ENCODE results near the gene PRSS56. TPM values are rescaled to one million over a fixed set of nuclear protein-coding genes. Genes with fewer than 3 reads are reported as not detected.

The PRSS56 gene
- total RNA-seq, 1 donor from 2014 or later: not detected

DNA sequence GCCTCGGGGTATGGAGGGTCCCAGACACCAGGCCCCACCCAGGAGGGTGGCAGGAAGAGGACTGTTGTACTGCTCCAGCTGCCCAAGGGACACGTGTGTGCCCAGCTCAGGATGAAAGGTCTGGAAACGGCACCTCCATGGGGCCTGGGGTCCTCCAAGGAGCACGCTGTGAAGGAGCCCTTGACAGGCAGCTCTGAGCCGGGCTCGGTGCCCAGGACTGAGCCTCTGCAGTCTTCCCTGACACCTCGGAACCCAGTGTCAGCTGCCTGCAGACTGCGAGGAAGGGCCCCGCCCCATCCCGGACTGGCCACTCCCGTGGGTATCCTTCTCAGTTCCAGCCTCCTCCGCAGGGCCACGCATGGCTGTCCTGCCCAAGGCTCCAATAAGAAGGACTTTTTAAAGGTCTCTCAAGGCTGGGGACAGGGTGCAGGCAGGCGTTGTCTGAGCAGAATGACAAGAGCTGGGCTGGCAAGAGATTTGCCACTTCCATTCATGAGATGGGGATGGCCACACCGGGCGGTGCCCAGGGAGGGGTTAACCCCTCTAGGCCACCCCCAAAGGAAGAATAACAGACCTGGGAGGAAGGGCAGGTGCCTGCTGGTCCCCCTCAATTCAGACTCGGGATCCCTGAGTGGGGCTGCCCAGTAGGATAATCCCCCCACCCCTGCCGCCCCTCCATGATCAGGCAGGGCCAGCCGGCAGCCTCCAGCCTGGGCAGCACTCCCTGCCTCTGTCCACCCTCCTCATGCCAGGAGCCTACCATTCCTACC is 41.4 kb upstream of the PRSS56 start:
- no peak for FAIRE-seq
- TF ChIP-seq, protein P1, sequence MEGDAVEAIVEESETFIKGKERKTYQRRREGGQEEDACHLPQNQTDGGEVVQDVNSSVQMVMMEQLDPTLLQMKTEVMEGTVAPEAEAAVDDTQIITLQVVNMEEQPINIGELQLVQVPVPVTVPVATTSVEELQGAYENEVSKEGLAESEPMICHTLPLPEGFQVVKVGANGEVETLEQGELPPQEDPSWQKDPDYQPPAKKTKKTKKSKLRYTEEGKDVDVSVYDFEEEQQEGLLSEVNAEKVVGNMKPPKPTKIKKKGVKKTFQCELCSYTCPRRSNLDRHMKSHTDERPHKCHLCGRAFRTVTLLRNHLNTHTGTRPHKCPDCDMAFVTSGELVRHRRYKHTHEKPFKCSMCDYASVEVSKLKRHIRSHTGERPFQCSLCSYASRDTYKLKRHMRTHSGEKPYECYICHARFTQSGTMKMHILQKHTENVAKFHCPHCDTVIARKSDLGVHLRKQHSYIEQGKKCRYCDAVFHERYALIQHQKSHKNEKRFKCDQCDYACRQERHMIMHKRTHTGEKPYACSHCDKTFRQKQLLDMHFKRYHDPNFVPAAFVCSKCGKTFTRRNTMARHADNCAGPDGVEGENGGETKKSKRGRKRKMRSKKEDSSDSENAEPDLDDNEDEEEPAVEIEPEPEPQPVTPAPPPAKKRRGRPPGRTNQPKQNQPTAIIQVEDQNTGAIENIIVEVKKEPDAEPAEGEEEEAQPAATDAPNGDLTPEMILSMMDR (IDR thresholded peaks at IDR 0.05; ENCODE audit: insufficient read depth, low read length, severe bottlenecking): no peak
- Histone ChIP-seq H3K4me3 (ENCODE audit: low read depth, low read length) (no peak overlapping the region), H3K36me3 (ENCODE audit: control insufficient read depth, insufficient read depth, low read length) (no peaks in the 10 kb centered on the region), H3K27me3 (ENCODE audit: control insufficient read depth, insufficient read depth, low read length) (no peaks in the 10 kb centered on the region)
- no peak for DNase-seq (ENCODE audit: low read depth)

DNA sequence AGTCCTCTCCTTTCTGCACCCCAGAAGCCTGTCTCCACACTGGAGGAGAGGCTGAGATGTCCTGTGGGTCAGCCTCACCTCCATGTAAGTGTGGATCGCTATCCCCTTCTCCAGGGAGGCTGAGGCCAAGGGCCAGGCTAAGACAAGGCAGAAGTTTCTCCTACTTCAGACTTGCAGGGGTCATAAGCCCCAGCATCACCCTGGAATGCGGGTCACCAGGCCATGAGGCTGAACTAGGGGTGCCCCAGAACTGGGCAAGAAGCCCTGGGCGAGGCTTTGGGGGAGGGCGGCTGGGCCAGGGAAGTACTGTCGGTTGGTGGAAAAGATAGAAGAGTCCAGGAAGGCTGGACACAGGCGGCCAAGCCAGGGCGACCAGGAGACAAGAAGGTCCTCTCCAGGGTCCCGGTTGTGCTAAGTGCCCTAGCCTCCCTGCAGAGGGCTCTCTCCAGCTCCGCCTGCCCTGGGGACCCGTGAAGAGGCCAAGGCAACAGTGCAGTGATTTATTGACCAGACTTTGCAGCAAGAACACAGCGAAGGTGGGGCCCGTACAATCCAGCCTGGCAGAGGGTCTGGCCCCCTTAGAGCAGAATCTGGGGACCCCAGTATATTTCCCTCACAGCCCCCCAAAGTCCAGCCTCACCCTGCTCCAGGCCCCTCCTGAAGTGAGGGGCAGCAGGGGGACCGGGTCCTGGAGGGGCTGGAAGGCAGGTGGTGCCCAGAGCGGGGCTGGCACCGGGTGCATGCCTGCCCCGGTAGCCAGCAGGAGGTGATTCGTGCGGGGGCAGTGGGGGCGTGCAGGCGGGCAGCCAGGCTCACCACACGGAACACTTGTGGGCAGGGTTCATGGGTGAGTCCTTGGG is 40.6 kb upstream of the PRSS56 start:
- Histone ChIP-seq H3K4me3 (ENCODE audit: low read depth, low read length) (no peak overlapping the region), H3K27me3 (ENCODE audit: control insufficient read depth, insufficient read depth, low read length) (peaks cover 3% of the 10 kb centered on the region), H3K36me3 (ENCODE audit: control insufficient read depth, insufficient read depth, low read length) (no peaks in the 10 kb centered on the region)
- TF ChIP-seq, protein P1 (IDR thresholded peaks at IDR 0.05; ENCODE audit: insufficient read depth, low read length, severe bottlenecking): no peak
- FAIRE-seq: no peak
- DNase-seq (ENCODE audit: low read depth): no peak

DNA sequence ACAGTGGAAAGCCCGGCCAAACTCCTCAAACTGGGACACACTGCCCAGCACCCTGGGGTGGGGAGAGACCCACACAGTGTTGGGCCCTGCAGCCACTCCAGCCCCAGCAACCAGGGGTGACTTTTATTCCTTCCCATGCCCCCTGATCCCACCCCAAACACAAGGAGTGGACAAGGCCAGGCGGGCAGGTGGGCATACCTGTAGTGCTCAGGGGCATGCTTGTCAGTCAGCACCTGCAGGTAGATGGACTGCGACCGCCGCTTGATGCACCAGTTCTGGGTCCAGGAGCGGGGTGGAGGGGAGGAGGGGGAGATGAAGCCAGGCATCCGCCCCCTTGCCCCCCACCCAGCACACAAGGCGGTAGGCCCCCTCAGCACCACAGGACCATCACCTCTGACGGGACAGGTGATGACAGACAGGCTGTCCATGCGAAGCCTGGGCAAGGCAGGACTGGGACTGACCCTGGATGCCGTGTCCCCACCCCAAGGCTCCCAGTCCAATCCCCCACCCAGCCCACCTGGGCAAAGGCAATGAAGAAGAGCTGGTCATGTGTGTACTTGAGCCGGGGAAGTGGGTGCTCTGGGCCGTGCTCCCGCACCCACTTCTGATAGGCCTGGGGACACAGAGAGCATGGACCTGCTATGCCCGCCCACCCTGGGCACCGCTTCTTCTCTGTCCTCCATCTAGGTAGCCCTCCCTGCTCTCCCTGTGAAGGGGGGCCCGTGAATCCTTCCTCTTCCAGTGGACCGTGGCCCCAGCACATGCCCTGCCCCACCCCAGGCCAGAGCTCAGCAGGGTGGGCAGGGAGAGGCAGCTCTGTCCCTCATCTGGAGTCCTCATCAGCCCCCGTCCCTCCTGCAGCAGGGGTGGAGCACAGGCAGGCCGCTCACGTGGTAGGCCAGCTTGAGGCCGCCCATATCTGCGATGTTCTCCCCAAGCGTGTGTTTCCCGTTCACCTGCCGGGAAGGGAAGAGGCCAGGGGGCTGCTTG is 39.7 kb upstream of the PRSS56 start:
- peaks cover 11% of the 10 kb centered on the region for H3K27me3 ChIP-seq (ENCODE audit: control insufficient read depth, insufficient read depth, low read length)
- H3K4me3 ChIP-seq (ENCODE audit: low read depth, low read length): no peak overlapping the region
- no peak for DNase-seq (ENCODE audit: low read depth)
- H3K36me3 ChIP-seq (ENCODE audit: control insufficient read depth, insufficient read depth, low read length): no peaks in the 10 kb centered on the region
- TF ChIP-seq, protein P1 (IDR thresholded peaks at IDR 0.05; ENCODE audit: insufficient read depth, low read length, severe bottlenecking): no peak
- no peak for FAIRE-seq

DNA sequence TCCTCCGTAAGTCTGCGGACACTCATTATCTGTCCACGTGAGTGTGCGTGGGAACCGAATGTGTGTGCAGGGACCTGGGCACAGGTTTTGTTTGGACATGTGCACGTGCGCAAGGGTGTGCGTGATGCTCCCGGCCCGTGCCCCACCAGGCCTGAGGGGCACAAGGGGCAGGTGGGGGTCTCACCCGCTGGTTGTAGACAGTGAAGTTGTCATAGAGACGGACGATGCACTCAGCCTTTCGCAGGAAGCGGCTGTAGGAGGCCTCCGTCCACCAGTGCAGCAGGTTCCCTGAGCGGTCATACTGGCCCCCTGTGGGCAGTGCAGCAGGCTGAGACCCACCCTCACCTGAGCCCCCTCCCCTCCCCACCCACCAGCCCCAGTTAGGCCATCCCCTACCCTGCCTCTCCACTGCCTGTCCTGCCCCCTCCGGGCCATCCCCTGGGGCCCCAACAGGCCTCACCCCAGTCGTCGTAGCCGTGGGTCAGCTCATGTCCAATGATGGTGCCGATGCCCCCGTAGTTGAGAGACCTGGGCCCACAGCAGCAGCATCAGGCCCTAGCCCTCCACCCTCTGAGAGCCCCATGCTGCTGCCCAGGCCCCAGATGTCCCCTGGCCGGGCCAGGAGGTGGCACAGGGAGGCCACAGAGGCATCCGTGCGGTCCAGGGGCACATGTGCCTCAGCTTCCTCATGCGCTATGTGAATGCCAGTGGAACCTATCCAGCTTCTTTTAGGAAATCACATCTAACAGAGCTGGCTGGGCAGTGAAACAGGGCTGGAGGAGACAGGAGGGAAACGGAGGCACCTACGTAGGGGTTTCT is 38.7 kb upstream of the PRSS56 start:
- TF ChIP-seq, protein P1 (IDR thresholded peaks at IDR 0.05; ENCODE audit: insufficient read depth, low read length, severe bottlenecking): no peak
- no peak for DNase-seq (ENCODE audit: low read depth)
- Histone ChIP-seq H3K4me3 (ENCODE audit: low read depth, low read length) (no peak overlapping the region), H3K36me3 (ENCODE audit: control insufficient read depth, insufficient read depth, low read length) (no peaks in the 10 kb centered on the region), H3K27me3 (ENCODE audit: control insufficient read depth, insufficient read depth, low read length) (peaks cover 18% of the 10 kb centered on the region)
- FAIRE-seq: no peak
